ENCODE data around the gene NPB. TPM values are rescaled to one million over a fixed set of nuclear protein-coding genes. Genes with fewer than 3 reads are reported as not detected.

Gene NPB
- total and polyA plus RNA-seq, 2 of the 8 experiments (the other 6 are each of a cell fraction or from before 2014, with no cell fraction given) = 1.5 to 2.5 TPM

DNA sequence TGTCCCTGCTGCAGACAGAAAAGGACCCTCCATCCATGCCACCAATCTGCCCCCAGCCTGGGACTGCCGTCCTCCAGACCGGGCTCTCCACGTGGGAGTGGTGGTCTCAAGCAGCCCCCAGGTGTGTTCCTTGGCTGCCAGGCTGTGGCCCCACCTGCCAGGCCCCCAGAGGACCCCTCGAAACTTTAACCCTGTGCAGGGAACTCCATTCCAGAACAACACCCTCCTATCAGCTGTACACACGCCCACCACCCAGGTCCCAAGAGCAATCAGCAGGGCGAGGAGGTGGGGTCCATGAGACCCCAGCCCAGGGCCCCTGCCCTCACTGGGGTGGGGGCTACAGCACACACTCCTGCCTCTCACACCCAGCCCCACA lies 33.7 kb downstream of the NPB start:
- H4K91ac ChIP-seq (replicated peaks; ENCODE audit: insufficient read length, low read length) = no peak overlapping the region
- no peak overlapping the region for H3K4ac ChIP-seq (replicated peaks; ENCODE audit: insufficient read length, low read depth, low read length)
- no peaks in the 10 kb centered on the region; a peak in 1 of 4 replicates for H3K79me2 ChIP-seq (ENCODE audit: control insufficient read depth in 1 of 2, insufficient read depth in 2 of 2, low read length in 2 of 2)
- peaks cover 0 to 25% (median 10%) of the 10 kb centered on the region in 4 experiments; a peak in 5 of 8 replicates for H3K36me3 ChIP-seq (ENCODE audit: control insufficient read depth in 2 of 4, insufficient read depth in 4 of 4, low read length in 3 of 4)
- no peak overlapping the region for H3K23ac ChIP-seq (ENCODE audit: insufficient read length)
- peak overlapping the region in 2 of 4 experiments; percentile 12 to 91; a peak in 2 of 8 replicates for H3K4me3 ChIP-seq (ENCODE audit: extremely low read depth in 1 of 4, insufficient read depth in 2 of 4, low read depth in 3 of 4, low read length in 4 of 4)
- no peaks in the 10 kb centered on the region for H3K79me1 ChIP-seq (ENCODE audit: low read depth, low read length)
- H2BK12ac ChIP-seq (ENCODE audit: low read depth, low read length) = no peak overlapping the region
- 100% methylated on average over 5 of the region's 6 CpGs; no CpG with 5 or more reads in 1 of the 2 experiments for WGBS, 2 experiments (ENCODE audit: extremely low coverage in 1 of 2, insufficient coverage in 1 of 2, insufficient read length in 1 of 2, insufficient replicate concordance in 2 of 2, low coverage in 1 of 2, low lambda C conversion rate in 2 of 2, missing lambda C conversion rate in 1 of 2)
- POLR2A ChIA-PET (ENCODE audit: partially characterized antibody) = interaction anchor here (0.6 to 14.6 kb wide), 8 partner anchors 9 to 66 kb away, joined by 3 to 150 read pairs (median 6); partner anchors contain the start of genes MAFG, NOTUM, PCYT2 and SIRT7
- no peak overlapping the region for H2BK120ac ChIP-seq (replicated peaks; ENCODE audit: low read depth, low read length)
- CTCF ChIA-PET (ENCODE audit: partially characterized antibody) = interaction anchor here (2.0 kb wide), 1 partner anchor 66 kb away, joined by 8 read pairs; no protein-coding TSS in a partner anchor
- H3K27ac ChIP-seq (ENCODE audit: low read depth, low read length) = no peak overlapping the region
- peak overlapping the region; percentile 11 to 66; a peak in 2 of 4 replicates for H3K4me2 ChIP-seq (ENCODE audit: insufficient read depth in 1 of 2, low read depth in 2 of 2, low read length in 2 of 2)
- no peak overlapping the region; the same call in 1 of the 2 replicates for H2BK5ac ChIP-seq (ENCODE audit: low read depth, low read length)
- no peak overlapping the region for H2AFZ ChIP-seq (ENCODE audit: low read length)
- H2BK15ac ChIP-seq (ENCODE audit: low read length) = no peak overlapping the region
- peaks cover 0 to 4% (median 1%) of the 10 kb centered on the region in 4 experiments; a peak in 3 of 7 replicates for H3K4me1 ChIP-seq (replicated peaks in 1 of 4; ENCODE audit: control insufficient read depth in 3 of 4, insufficient read depth in 4 of 4, low read length in 3 of 4)
- H3K14ac ChIP-seq (ENCODE audit: insufficient read length) = no peak overlapping the region
- H4K20me1 ChIP-seq (replicated peaks in 1 of 2; ENCODE audit: control insufficient read depth in 1 of 2, insufficient read depth in 2 of 2, low read length in 2 of 2) = peaks cover 7 to 17% of the 10 kb centered on the region in 2 experiments
- no peak overlapping the region for H4K5ac ChIP-seq (ENCODE audit: insufficient read length, low read depth, low read length)
- no peak overlapping the region for H2BK20ac ChIP-seq (ENCODE audit: low read length)
- no peak for FAIRE-seq
- DNase-seq (ENCODE audit: low read depth in 1 of 2, low spot score in 2 of 2) = no peak
- H3K56ac ChIP-seq (replicated peaks; ENCODE audit: insufficient read length, low read depth, low read length) = no peak overlapping the region
- no peak overlapping the region for H2AK5ac ChIP-seq (ENCODE audit: low read depth, low read length)
- no peak overlapping the region for H3K9ac ChIP-seq (replicated peaks in 1 of 4; ENCODE audit: extremely low read depth in 1 of 4, low read depth in 3 of 4, low read length in 3 of 4)
- H4K8ac ChIP-seq (ENCODE audit: extremely low read depth, insufficient read depth, low read length) = no peak overlapping the region
- H3K18ac ChIP-seq (ENCODE audit: extremely low read depth, low read length) = no peak overlapping the region
- H3K27me3 ChIP-seq (replicated peaks in 1 of 4; ENCODE audit: control insufficient read depth in 3 of 4, extremely low read depth in 1 of 4, insufficient read depth in 3 of 4, low read length in 3 of 4) = peaks cover 0 to 3% (median 0%) of the 10 kb centered on the region in 4 experiments; a peak in 1 of 7 replicates
- no peaks in the 10 kb centered on the region; the same call in 1 of the 2 replicates for H3K23me2 ChIP-seq (ENCODE audit: low read depth, low read length)
- H3K9me3 ChIP-seq (ENCODE audit: insufficient read depth in 2 of 2, low read depth in 1 of 2, low read length in 1 of 2) = no peaks in the 10 kb centered on the region
- no peak for TF ChIP-seq SIN3A (conservative IDR thresholded peaks at IDR 0.05 in 1 of 2, IDR thresholded peaks at IDR 0.05 in 1 of 2; ENCODE audit: low read depth in 1 of 2, low read length in 2 of 2)
- TF ChIP-seq SIX5 (IDR thresholded peaks at IDR 0.05; ENCODE audit: low read depth, low read length) = no peak
- TF ChIP-seq RFX5 (IDR thresholded peaks at IDR 0.05; ENCODE audit: borderline replicate concordance, low read depth, low read length) = no peak
- TF ChIP-seq PHF8 (conservative IDR thresholded peaks at IDR 0.05; ENCODE audit: low read depth, low read length) = no peak
- TF ChIP-seq, protein P1, sequence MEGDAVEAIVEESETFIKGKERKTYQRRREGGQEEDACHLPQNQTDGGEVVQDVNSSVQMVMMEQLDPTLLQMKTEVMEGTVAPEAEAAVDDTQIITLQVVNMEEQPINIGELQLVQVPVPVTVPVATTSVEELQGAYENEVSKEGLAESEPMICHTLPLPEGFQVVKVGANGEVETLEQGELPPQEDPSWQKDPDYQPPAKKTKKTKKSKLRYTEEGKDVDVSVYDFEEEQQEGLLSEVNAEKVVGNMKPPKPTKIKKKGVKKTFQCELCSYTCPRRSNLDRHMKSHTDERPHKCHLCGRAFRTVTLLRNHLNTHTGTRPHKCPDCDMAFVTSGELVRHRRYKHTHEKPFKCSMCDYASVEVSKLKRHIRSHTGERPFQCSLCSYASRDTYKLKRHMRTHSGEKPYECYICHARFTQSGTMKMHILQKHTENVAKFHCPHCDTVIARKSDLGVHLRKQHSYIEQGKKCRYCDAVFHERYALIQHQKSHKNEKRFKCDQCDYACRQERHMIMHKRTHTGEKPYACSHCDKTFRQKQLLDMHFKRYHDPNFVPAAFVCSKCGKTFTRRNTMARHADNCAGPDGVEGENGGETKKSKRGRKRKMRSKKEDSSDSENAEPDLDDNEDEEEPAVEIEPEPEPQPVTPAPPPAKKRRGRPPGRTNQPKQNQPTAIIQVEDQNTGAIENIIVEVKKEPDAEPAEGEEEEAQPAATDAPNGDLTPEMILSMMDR (IDR thresholded peaks at IDR 0.05; ENCODE audit: control extremely low read depth in 1 of 3, insufficient read depth in 1 of 3, low read depth in 1 of 3, low read length in 3 of 3) = no peak
- TF ChIP-seq CEBPB (IDR thresholded peaks at IDR 0.05; ENCODE audit: low read depth, low read length) = no peak
- TF ChIP-seq TEAD4 (IDR thresholded peaks at IDR 0.05; ENCODE audit: low read depth, low read length) = no peak
- no peak for TF ChIP-seq SP4 (IDR thresholded peaks at IDR 0.05; ENCODE audit: low read length)
- no peak for TF ChIP-seq BRCA1 (IDR thresholded peaks at IDR 0.05; ENCODE audit: low read depth, low read length)
- TF ChIP-seq TCF12 (IDR thresholded peaks at IDR 0.05; ENCODE audit: low read depth, low read length) = no peak
- TF ChIP-seq CTBP2 (IDR thresholded peaks at IDR 0.05; ENCODE audit: borderline replicate concordance, insufficient read depth, insufficient read length, low read length) = no peak
